Keratinocyte (primary cell): Measurements from ENCODE around the gene SNHG17. TPM values are rescaled to one million over a fixed set of nuclear protein-coding genes. Genes with fewer than 3 reads are reported as not detected.

Experiments used
- DNase-seq: peaks from one replicate; pipeline ENCODE4 v3.0.0-alpha.2; 2011; ENCODE audit warnings: low read depth, missing footprints, low spot score
- FAIRE-seq: peaks from 2 replicates; lab custom pipeline; 2011; peaks lifted over from hg19 to GRCh38; lab: Jason Lieb, UNC
- H2AFZ ChIP-seq: 2 replicates; pipeline ENCODE4 v1.6.0; 2012; ENCODE audit warnings: low read length, control low read depth, inconsistent platforms; ENCODE audit not compliant: control insufficient read depth
- H3K27ac ChIP-seq: 2 replicates; pipeline ENCODE4 v1.5.1; 2011; ENCODE audit warnings: low read length; ENCODE audit not compliant: control insufficient read depth, insufficient read depth
- H3K27me3 ChIP-seq: 3 replicates; pipeline ENCODE4 v1.6.0; 2011; ENCODE audit warnings: low read length; ENCODE audit not compliant: control insufficient read depth, insufficient read depth; ENCODE audit errors: extremely low read depth
- H3K36me3 ChIP-seq, 2 experiments: 2 replicates in 1 of 2; 3 replicates in 1 of 2; pipeline ENCODE4 v1.5.1; 2011; ENCODE audit warnings: low read length in 2 of 2, mild to moderate bottlenecking in 1 of 2; ENCODE audit not compliant: control insufficient read depth in 2 of 2, insufficient read depth in 2 of 2; ENCODE audit errors: extremely low read depth in 1 of 2
- H3K4me1 ChIP-seq: 3 replicates; pipeline ENCODE4 v1.5.1; 2011; ENCODE audit warnings: low read length; ENCODE audit not compliant: control insufficient read depth, insufficient read depth; ENCODE audit errors: extremely low read depth
- H3K4me2 ChIP-seq: 3 replicates; pipeline ENCODE4 v1.6.0; 2011; ENCODE audit warnings: low read depth, low read length; ENCODE audit not compliant: control insufficient read depth, insufficient read depth; ENCODE audit errors: extremely low read depth
- H3K4me3 ChIP-seq, 3 experiments: fragments of 200-600 bp in 1 of 3; sonication (generic) in 1 of 3; 2 replicates in 2 of 3; 3 replicates in 1 of 3; pipeline ENCODE4 v1.5.1; 2011 to 2016; ENCODE audit warnings: low read length in 3 of 3, mild to moderate bottlenecking in 3 of 3, control low read depth in 2 of 3, inconsistent platforms in 1 of 3, low read depth in 1 of 3, mixed read lengths in 1 of 3, mixed run types in 1 of 3, moderate library complexity in 1 of 3; ENCODE audit not compliant: control insufficient read depth in 2 of 3, insufficient read depth in 2 of 3; ENCODE audit errors: extremely low read depth in 1 of 3
- H3K79me2 ChIP-seq: 2 replicates; pipeline ENCODE4 v1.6.0; 2012; ENCODE audit warnings: low read length; ENCODE audit not compliant: control insufficient read depth, insufficient read depth
- H3K9ac ChIP-seq: 3 replicates; pipeline ENCODE4 v1.6.0; 2011; ENCODE audit warnings: low read length; ENCODE audit not compliant: control insufficient read depth, insufficient read depth; ENCODE audit errors: extremely low read depth
- H3K9me1 ChIP-seq: 3 replicates; pipeline ENCODE4 v1.6.0; 2011; ENCODE audit warnings: low read length; ENCODE audit not compliant: control insufficient read depth, insufficient read depth; ENCODE audit errors: extremely low read depth
- H3K9me3 ChIP-seq: 2 replicates; pipeline ENCODE4 v1.5.1; 2012; ENCODE audit warnings: low read depth, low read length; ENCODE audit not compliant: control insufficient read depth
- H4K20me1 ChIP-seq: 3 replicates; pipeline ENCODE4 v1.6.0; 2011; ENCODE audit warnings: low read length; ENCODE audit not compliant: control insufficient read depth, insufficient read depth; ENCODE audit errors: extremely low read depth
- EZH2 ChIP-seq: IDR thresholded peaks from one replicate; pipeline ENCODE4 v1.6.1; 2012; ENCODE audit warnings: inconsistent platforms, mild to moderate bottlenecking, low read length, moderate library complexity
- dilution Hi-C: fragments of 300-500 bp; cut with MboI; formaldehyde crosslinking; loops from one replicate; pipeline ENCODE4 v1.7.0; 2020; ENCODE audit warnings: low sequenced_read_pairs; ENCODE audit not compliant: extremely low pct_ligation_motif_present
- polyA plus RNA-seq, 5 experiments: library from polyadenylated mRNA; depleted of rRNA in 3 of 5; stranded (reverse) in 3 of 5; stranded (forward) in 1 of 5; unstranded in 1 of 5; fragments of >200 nt; gene quantifications; 1 replicate in 1 of 5; 2 replicates in 3 of 5; 3 replicates in 1 of 5; pipeline versions ENCODE4 v1.2.1 to v1.2.3, GENCODE V29; 2011 to 2012; ENCODE audit warnings: missing spikeins in 2 of 5, low read depth in 1 of 5, low replicate concordance in 1 of 5
- TF ChIP-seq, protein P1 (sequence below), 3 experiments: IDR thresholded peaks in 1 of 3; conservative IDR thresholded peaks in 1 of 3; optimal IDR thresholded peaks in 1 of 3; 2 replicates in 2 of 3; 3 replicates in 1 of 3; pipeline versions ENCODE3 to v1.5.1; 2011; ENCODE audit warnings: low read length in 3 of 3, mild to moderate bottlenecking in 3 of 3, moderate library complexity in 2 of 3, control low read depth in 1 of 3, inconsistent platforms in 1 of 3; ENCODE audit not compliant: insufficient read depth in 2 of 3; ENCODE audit errors: extremely low read depth in 1 of 3

The SNHG17 gene
- polyA plus RNA-seq, 1 donor (not counting 4 experiments of a cell fraction or from before 2014, with no cell fraction given), result 25.3 TPM

GRCh38 chr20:38392356-38392755 lies 42.8 kb downstream of the SNHG17 start:
- Histone ChIP-seq H3K36me3 (no peaks in the 10 kb centered on the region), H3K27ac (no peak overlapping the region), H3K4me3 (no peak overlapping the region), H3K9ac (no peak overlapping the region), H3K27me3 (no peaks in the 10 kb centered on the region), H4K20me1 (no peaks in the 10 kb centered on the region), H3K4me2 (no peak overlapping the region), H3K79me2 (no peaks in the 10 kb centered on the region), H2AFZ (no peak overlapping the region), H3K9me1 (no peaks in the 10 kb centered on the region), H3K4me1 (no peaks in the 10 kb centered on the region), H3K9me3 (no peaks in the 10 kb centered on the region)
- FAIRE-seq, result no peak
- TF ChIP-seq, protein P1, sequence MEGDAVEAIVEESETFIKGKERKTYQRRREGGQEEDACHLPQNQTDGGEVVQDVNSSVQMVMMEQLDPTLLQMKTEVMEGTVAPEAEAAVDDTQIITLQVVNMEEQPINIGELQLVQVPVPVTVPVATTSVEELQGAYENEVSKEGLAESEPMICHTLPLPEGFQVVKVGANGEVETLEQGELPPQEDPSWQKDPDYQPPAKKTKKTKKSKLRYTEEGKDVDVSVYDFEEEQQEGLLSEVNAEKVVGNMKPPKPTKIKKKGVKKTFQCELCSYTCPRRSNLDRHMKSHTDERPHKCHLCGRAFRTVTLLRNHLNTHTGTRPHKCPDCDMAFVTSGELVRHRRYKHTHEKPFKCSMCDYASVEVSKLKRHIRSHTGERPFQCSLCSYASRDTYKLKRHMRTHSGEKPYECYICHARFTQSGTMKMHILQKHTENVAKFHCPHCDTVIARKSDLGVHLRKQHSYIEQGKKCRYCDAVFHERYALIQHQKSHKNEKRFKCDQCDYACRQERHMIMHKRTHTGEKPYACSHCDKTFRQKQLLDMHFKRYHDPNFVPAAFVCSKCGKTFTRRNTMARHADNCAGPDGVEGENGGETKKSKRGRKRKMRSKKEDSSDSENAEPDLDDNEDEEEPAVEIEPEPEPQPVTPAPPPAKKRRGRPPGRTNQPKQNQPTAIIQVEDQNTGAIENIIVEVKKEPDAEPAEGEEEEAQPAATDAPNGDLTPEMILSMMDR (optimal IDR thresholded peaks at IDR 0.05 in 1 of 3, IDR thresholded peaks at IDR 0.05 in 1 of 3, conservative IDR thresholded peaks at IDR 0.05 in 1 of 3; ENCODE audit: extremely low read depth in 1 of 3, insufficient read depth in 2 of 3, low read length in 3 of 3), result no peak
- TF ChIP-seq EZH2, result no peak
- dilution Hi-C loops, result no loop called here
- no peak for DNase-seq

- Histone ChIP-seq H3K36me3 (no peaks in the 10 kb centered on the region), H3K27me3 (no peaks in the 10 kb centered on the region), H3K4me2 (no peak overlapping the region), H3K4me3 (no peak overlapping the region), H3K4me1 (no peaks in the 10 kb centered on the region), H3K27ac (no peak overlapping the region), H3K9me1 (no peaks in the 10 kb centered on the region), H2AFZ (no peak overlapping the region), H4K20me1 (no peaks in the 10 kb centered on the region), H3K9ac (no peak overlapping the region), H3K9me3 (no peaks in the 10 kb centered on the region), H3K79me2 (no peaks in the 10 kb centered on the region)
- DNase-seq (no peak), FAIRE-seq (no peak)
- dilution Hi-C loops, result no loop called here
- TF ChIP-seq, protein P1 (optimal IDR thresholded peaks at IDR 0.05 in 1 of 3, IDR thresholded peaks at IDR 0.05 in 1 of 3, conservative IDR thresholded peaks at IDR 0.05 in 1 of 3; ENCODE audit: extremely low read depth in 1 of 3, insufficient read depth in 2 of 3, low read length in 3 of 3), result peak in 1 of 3 experiments; percentile 8
- TF ChIP-seq EZH2, result no peak
Measured at GRCh38 chr20:38387953-38388352, 47.2 kb downstream of the SNHG17 start.
